Renal cortical epithelial cell (primary cell): ENCODE measurements around the gene IFNE. TPM values are rescaled to one million over a fixed set of nuclear protein-coding genes. Genes with fewer than 3 reads are reported as not detected.

ENCODE experiments used
- DNase-seq: peaks from one replicate; pipeline ENCODE4 v3.0.0-alpha.2; 2011; ENCODE audit warnings: low read depth
- total RNA-seq: library from RNA; depleted of rRNA; stranded (reverse); fragments of >200 nt; gene quantifications from 2 replicates; pipeline ENCODE4 v1.2.3, GENCODE V29; 2014

Gene IFNE, protein sequence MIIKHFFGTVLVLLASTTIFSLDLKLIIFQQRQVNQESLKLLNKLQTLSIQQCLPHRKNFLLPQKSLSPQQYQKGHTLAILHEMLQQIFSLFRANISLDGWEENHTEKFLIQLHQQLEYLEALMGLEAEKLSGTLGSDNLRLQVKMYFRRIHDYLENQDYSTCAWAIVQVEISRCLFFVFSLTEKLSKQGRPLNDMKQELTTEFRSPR
- total RNA-seq, result 9.5 TPM in 1 of 2 replicates, not detected in the other

DNA sequence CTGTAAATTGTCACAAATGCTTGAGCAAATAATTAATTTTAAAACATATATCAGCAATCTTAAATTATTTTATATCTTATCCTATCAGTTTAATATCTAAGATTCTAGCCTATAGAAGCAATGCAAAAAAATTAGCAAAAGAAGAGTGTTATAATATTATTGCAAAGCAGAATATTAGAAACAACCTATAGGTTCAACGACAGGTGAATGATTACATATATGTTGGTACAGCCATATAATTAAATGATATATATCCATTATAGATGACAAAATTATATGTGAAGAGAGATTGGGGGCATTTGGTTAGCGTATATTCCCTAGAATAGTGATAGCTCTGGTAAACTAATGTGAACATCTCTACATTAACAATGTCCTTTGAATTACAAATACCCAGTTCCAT, at the start of gene IFNE:
Gene IFNE (minus strand): TSS at position 101 of the 400 bp plus-strand sequence. CDS start 619 bp downstream, outside the sequence.
- DNase-seq, result no peak

DNA sequence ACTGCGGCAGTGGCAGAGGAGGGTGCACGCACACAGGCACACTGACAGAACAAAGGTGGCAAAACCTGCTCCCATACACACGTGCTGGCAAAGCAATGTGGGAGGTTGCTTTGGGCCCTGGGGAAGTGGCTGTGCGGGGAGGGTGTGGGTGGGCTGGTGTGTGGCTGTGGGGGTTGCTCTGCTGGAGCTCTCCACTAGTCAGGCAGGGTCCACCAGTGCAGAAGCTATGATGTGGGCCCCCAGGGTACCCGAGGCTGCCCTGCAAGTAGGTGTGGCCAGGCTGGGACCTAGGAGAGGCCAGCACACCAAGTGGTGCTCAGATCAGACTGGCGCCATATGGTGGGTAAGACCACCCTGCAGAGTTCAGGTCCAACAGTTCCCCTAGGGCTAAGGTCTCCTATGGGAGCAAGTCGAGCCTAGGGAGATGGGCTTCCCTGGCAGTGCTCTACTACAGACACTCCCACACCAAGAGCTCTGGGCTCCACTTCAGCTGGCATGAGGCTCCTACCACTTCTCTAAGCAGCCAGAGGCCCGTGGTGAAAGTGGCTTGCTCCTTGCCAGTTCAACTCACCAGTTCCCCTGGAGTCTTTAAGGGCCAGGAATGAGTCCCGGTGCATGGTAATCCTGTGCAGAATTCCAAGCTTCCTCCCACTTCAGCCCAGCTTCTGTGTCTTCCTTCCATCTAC, 46.2 kb upstream of the IFNE start:
- no peak for DNase-seq

DNA sequence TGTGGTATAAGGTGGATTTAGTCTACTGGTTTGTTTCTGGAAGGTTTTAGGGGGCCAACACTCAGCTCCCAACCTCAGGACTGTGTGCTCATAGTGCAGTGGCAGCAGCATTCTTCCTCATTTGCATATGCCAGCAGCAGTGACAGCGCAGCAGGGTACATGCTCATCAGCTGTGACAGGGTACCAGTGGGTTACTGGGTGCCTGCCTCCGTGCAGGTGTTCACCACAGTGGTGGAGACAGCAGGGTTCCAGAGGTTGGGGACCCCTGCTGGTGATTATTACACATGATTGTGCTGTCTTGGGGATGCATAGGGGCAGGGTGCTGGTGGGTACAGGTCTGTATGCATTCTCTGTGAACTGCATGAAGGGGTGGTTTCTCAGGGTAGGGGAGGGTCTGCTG, 45.5 kb upstream of the IFNE start:
- no peak for DNase-seq

DNA sequence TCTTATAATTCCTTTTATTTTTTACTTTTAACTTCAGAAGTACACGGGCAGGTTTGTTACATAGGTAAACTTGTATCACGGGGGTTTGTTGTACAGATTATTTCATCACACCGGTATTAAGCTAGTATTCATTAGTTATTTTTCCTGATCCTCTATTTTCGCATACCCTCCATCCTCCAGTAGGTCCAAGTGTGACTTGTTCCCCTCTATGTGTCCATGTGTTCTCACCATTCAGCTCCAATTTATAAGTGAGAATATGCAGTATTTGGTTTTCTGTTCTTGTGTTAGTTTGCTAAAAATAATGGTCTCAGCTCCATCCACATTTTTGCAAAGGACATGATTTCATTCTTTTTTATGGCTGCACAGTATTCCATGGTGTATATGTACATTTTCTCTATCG, 43.1 kb upstream of the IFNE start:
- no peak for DNase-seq

DNA sequence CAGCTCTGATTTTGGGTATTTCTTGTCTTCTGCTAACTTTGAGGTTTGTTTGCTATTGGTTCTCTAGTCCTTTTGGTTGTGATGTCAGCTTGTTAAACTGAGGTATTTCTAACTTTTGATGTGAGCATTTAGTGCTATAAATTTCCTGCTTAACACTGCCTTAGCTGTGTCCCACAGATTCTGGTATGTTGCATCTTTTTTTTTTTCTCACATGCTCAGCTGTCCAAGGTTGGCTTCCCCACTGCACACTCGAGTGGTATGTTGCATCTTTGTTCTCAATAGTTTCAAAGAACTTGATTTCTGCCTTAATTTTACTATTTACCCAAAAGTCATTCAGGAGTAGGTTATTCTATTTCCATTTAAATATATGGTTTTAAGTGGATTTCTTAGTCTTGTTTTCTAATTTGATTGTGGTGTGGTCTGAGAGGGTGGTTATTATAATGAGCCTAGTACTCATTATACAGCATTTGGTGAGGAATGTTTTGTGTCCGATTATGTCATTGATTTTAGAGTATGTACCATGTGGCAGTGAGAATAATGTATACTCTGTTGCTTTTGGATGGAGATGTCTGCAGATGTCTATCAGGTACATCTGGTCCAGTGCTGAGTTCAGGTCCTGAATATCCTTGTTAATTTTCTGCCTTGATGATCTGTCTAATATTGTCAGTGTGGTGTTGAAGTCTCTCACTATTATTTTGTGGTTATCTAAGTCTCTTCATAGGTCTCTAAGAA, 42.2 kb upstream of the IFNE start:
- DNase-seq, result no peak

DNA sequence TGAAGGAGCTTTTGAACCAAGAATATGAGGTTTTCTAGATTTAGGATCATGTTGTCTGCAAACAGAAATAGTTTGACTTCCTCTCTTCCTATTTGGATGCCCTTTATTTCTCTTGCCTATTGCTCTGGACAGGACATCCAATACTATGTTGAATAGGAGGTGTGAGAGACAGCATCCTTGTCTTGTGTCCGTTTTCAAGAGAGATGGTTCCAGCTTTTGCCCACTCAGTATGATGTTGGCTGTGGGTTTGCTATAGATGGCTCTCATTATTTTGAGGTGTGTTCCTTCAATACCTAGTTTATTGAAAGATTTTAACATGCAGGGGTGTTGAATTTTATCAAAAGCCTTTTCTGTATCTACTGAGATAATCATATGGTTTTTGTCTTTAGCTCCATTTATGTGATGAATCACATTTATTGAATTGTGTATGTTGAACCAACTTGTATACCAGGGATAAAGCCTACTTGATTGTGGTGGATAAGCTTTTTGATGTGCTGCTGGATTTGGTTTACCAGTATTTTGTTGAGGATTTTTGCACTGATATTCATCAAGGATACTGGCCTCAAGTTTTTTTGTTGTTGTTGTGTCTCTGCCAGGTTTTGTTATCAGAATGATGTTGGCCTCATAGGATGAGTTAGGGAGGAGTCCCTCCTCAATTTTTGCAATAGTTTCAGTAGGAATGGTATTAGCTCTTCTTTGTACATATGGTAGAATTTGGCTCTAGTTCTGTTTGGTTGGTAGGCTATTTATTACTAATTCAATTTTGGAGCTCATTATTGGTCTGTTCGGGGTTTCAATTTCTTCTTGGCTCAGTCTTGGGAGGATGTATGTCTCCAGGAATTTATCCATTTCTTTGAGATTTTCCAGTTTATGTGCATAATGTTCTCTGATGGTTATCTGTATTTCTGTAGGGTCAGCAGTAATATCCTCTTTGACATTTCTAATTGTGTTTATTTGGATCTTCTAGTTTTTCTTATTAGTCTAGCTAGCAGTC, 41.2 kb upstream of the IFNE start:
- no peak for DNase-seq

DNA sequence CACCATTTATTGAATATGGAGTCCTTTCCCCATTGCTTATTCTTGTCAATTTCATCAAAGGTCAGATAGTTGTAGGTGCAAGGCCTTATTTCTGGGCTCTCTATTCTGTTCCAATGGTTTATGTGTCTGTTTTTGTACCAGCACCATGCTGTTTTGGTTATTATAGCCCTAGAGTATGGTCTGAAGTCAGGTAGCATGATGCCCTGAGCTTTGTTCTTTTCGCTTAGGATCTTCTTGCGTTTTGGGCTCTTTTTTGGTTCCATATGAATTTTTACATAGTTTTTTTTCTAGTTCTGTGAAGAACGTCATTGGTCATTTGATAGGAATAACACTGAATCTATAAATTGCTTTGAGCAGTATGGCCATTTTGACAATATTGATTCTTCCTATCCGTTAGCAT, 40.2 kb upstream of the IFNE start:
- no peak for DNase-seq

DNA sequence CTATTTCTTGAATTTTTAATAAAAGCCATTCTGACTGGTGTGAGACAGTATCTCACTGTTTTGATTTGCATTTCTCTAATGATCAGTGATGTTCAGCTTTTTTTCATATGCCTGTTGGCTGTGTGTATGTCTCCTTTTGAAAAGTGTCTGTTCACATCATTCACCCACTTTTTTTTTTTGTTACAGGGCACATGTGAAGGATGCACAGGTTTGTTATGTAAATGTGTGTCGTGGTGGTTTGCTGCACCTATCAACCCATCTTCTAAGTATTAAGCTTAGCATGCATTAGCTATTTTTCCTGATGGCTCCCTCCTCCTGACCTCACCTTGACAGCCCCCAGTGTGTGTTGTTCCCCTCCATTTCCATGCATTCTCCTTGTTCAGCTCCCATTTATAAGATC, 39.3 kb upstream of the IFNE start:
- DNase-seq, result no peak

DNA sequence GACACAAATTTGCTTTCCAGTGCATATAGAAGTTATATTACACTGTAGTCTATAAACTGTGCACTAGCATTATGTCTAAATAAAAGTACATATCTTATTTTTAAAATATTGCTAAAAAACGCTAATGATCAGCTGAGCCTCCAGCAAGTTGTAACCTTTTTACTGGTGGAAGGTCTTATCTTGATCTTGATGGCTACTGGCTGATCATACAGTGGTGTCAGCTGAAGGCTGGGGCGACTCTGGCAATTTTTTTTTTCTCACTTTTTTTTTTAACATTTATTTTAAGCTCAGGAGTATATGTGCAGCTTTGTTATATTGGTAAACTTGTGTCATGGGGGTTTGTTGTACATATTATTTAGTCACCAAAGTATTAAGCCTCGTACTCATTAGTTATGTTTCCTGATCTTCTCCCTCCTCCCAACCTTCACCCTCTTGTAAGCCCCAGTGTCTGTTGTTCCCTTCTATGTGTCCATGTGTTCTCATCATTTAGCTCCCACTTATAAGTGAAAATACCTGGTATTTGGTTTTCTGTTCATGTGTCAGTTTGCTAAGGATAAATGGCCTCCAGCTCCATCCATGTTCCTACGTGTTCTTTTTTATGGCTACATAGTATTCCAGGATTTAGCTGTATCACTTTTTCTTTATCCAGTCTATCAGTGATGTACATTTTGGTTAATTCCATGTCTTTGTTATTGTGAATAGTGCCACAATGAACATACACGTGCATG, 38.6 kb upstream of the IFNE start:
- DNase-seq, result no peak

DNA sequence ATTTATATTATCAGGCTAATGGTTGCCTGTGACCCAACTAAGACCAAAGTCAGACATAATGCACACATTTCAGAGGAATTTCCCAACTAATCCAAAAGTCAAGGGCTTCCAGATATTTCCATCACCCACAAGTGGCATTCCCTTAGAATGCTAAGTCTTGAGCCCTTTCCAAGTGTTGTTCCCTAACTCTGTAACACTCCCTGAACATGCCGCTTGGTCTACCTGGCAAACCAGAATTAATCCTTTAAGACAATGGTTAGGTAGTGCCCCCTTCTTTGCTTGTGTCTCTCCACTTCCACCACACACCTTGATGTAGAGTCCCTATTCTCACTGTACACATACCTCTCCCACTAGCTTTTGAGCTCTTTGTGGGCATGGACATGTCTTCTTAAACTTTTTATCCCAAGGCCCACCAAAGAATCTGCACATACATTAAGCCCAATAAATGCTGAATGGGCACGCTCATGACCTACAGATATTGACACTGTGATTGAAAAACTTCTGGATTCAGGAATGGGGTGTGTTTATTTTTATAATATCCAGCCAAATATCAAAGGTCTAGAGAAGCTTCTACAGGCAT, 37.8 kb upstream of the IFNE start:
- DNase-seq, result no peak

DNA sequence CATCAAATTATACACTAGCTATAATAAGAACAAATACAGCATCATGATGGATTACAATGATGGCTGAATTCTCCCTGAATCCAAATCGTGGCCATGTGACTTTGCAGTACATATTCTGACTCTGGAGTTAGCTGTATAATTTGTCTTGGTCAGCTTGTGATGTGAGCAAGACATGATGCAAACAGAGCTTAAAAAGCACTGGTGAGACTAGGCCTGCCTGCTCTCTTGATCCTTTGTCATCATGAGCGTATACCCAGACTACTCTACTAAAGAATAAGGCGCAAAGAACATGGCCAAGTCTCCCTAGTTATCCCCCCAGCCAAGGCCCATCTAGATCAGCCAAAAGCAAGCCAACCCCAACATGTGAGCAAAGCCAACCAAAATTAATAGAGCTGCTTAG, 34.7 kb upstream of the IFNE start:
- DNase-seq, result no peak

DNA sequence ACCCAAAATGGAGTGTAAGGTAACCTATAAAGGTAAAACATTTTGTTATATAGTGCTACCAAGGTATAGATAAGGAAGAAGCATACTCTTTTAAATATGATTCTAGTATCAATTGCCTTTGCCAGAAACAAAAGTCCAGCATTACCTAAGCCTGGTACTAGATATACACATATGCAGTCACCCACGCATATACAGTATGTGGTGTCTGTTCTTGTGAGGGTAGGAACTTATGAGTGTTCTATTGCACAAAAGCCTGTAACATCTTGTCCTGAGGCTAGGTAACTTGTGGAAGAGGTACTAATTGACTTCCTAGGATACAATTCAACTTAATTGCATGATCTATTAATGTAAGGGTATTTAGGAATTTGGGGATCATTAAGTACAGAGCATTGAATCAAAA, 31.3 kb upstream of the IFNE start:
- DNase-seq, result no peak

DNA sequence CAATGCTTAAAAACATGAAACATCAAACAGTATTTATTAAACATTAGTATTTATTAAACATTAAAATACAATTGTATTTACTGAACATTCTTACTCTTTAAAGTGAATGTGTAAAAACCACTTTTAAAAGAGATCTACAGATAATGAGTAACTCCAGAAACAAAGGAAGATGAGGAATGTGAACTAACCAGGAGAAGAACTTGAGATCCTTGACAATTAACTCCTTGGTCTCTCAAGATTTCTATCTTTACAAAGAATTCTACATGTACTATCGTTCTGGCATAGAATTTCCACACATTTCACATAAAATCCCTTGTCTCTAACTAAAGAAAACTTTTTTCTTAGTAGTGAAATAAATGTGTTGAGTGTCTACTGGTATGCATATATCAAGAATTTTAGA, 28.7 kb upstream of the IFNE start:
- DNase-seq, result peak; percentile 57

DNA sequence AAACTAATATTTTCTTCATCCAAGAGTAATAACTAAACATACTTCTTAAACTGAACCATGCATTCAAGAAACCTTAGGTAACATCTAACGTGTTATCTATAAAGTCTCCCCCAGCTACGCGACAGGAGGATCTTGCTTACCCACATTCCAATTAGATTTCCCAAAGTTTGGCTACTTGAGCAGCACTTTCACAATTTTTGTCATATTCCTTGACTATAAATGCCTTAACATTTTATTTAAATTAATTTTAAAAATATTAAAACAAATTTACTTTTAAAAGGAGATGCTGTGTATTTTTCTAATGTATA, 25.3 kb upstream of the IFNE start:
- no peak for DNase-seq

DNA sequence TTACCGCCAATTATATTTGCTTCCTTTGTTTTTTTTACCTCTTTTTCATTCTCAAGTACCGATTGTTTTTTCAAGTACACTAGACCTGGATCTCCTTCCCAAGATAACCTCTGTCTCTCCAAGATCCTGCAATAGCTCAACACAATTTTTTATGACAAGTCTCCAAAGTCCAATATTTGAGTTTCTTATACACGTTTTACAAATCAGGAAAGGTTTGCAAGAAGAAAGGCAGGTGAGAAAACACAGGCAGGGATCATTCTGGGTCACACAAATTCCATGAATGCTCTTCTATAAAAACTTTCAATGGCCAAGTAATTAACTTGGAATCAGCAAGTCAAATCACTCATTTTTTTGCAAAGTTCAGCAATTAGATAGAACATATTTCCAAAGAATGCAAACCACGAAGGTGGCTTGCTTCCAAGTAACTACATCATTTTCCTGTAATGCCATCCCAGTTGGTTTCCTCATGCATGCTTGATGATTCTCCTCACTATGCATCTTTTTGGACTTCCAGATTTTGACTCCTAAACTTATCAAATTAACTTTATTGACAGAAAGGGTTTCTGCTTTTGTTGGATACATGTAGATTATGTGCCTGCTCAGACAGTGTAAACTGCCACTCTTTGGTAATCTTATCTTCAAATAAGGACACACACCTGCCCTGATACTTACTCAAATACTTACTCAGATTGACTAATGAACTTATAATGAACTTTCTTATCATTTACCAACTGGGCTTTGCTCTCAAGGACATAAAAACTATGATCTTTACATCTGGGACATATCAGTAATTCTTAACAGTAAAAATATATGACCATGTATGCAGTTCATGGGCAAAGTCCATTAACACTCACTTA, 24.7 kb upstream of the IFNE start:
- DNase-seq, result peak; percentile 92

DNA sequence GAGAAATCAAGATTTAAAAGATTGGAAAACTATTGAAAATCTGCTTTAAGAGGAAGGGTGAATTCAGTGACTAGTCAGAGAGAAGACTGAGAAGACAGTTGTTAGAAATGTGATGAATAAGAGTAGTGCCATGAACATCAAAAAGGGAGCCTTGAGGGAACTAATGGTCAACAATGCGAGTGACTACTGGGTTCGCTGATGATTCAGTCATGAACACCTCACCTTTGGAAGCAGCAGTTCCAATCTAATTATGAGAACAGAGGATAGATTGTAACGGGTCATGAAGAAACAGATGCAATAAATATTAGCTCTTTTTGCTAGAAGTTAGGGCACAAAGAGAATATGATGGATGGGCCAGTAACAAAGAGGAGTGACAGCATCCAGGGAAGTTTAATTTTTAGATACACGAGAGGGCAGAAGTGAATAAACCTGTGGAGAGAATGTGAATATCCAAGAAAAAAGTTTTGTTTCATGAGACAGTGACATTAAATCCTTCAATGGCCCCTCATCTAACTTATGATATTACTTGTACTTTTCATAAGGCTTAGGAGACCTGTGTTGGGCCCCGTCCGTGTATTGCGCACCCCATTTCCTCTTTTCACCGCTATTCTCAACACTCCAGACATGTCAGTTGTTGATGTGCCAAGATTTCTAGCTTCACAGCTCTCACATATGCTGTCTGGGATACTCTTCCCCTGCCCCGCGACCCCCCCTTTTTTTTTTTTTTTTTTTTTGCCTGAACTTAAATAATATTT, 23.5 kb upstream of the IFNE start:
- peak; percentile 55 for DNase-seq

DNA sequence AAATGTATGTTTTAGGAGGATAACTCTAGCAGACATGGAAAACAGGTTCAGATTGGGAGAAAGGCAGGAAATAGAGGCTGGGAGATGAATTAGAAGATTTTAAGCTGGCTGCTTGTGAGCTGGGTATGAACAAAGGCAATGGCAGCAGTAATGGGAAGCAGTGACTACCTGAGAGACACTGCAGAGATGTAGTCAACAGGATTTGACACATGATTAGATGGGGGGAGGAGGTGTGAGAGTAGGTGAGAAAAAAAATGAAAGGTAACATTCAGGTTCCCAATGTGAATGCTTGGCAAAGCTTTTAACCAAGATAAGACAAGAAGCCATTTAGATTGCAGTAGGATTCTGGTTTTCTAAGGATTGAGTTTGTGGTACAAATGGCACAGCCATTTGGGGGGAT, 22.8 kb upstream of the IFNE start:
- no peak for DNase-seq

DNA sequence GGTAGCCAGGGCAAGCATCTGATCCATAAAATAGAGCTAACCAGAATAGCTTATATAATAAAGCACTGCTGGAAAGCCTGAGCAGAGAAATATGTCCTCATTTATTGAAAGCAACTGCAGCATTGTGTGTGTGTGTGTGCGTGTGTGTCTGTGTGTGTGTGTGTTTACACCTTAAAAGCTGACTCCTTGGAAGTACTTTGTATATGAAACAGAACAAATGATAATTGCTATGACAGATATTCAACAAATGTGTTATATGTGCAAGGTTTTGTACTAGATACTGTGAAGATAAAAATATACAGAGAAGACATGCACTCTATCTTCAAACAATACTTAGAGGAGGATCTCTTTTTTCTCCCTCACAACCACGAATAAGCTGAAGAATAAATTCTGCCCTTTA, 22.0 kb upstream of the IFNE start:
- DNase-seq, result no peak

DNA sequence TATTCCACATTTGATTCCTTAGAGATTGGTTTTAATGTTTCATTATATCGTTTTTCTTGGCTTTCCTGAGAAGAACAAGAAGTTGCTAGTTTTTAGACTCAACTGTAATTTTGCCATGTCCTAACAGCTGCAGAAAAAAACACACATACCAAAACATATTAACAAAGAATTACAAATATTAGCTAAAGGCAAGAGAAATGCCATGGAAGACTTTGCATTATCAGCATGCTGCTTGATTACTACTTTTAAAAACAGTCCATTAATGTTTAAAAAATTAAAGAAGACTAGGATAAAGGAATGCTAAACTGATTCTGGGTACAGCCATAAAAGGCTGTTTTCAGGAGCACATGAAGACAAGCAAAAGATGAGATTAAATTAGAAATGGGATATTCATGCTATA, 20.5 kb upstream of the IFNE start:
- DNase-seq, result no peak
